ENCODE results near the gene CAPN15. TPM values are rescaled to one million over a fixed set of nuclear protein-coding genes. Genes with fewer than 3 reads are reported as not detected.
"Not testable (repeated sequence)": the region's sequence is repeated elsewhere in the genome, so short reads cannot be mapped to it uniquely, and the experiment has no call there.

CAPN15 gene
- polyA plus RNA-seq, 3 donors, result 3.4 to 42.6 (median 3.9) TPM

DNA sequence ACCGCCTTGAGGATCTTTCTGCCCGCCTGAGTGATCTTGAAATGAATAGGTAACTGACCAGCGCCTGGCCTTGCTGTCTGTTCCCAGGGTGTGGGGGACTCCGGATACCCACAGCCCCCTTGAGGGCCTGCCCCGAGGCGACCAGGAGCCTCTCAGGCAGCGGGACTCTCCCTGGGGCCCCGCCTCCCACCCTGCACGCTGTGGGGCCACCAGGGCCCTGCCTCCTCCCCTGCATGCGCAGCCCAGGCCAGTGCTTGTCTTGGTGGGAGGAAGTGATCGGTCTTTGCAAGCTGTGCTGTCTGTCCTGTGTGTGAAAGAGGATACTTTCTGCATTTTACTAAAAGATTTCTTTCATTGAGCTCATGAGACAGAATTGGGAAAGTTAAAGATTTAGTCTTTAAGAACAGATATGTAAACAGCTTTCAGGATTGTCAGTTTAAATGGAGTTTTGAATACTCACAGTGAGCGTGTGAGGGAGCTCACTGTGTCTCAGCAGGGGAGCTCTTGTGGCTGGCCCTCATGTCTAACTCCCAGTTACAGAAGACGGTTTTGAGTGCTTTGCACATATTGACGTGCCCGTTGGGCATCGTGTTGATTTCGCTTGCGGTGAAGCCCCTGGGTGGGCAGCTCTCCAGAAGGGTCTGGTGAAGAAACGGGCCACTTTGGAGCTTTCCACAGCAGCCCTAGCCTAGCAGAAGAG lies 36.1 kb upstream of the CAPN15 start:
- Mint-ChIP-seq H3K36me3 (peaks cover 5 to 15% of the 10 kb centered on the region in 2 donors), H3K4me3 (no peak overlapping the region), H3K27ac (no peak overlapping the region), H3K4me1 (no peaks in the 10 kb centered on the region), H3K27me3 (ENCODE audit: low read depth in 3 of 3) (no peaks in the 10 kb centered on the region), H3K9me3 (no peaks in the 10 kb centered on the region)
- Histone ChIP-seq H3K79me2 (ENCODE audit: insufficient read depth, low read length) (no peaks in the 10 kb centered on the region), H2AFZ (ENCODE audit: insufficient read depth, low read depth, low read length, poor library complexity, severe bottlenecking) (no peak overlapping the region), H3K9me3 (replicated peaks in 1 of 2; ENCODE audit: control insufficient read depth in 1 of 2, insufficient read depth in 1 of 2, low read length in 2 of 2) (no peaks in the 10 kb centered on the region), H3K27ac (ENCODE audit: low read depth in 1 of 2, low read length in 2 of 2) (no peak overlapping the region), H3K27me3 (ENCODE audit: control insufficient read depth in 2 of 2, insufficient read depth in 2 of 2, low read length in 2 of 2) (no peaks in the 10 kb centered on the region), H3K4me1 (ENCODE audit: control insufficient read depth in 1 of 2, insufficient read depth in 2 of 2, low read length in 2 of 2) (no peaks in the 10 kb centered on the region), H3K36me3 (replicated peaks in 1 of 2; ENCODE audit: control insufficient read depth in 1 of 2, insufficient read depth in 2 of 2, low read length in 2 of 2) (no peaks in the 10 kb centered on the region), H4K20me1 (ENCODE audit: insufficient read depth, low read length) (no peaks in the 10 kb centered on the region), H3K9ac (ENCODE audit: insufficient read depth, low read length, poor library complexity, severe bottlenecking) (no peak overlapping the region), H3K4me2 (replicated peaks; ENCODE audit: extremely low read depth, low read length, poor library complexity, severe bottlenecking) (no peak overlapping the region), H3K4me3 (replicated peaks in 1 of 3; ENCODE audit: low read depth in 2 of 3, low read length in 3 of 3) (no peak overlapping the region)
- no peak for DNase-seq
- intact Hi-C loops (cut with micrococcal nuclease), result no loop called here
- TF ChIP-seq CTCF (IDR thresholded peaks at IDR 0.05), result no peak
- 97% methylated on average over 15 of the region's 19 CpGs for WGBS (ENCODE audit: insufficient coverage)

GRCh38 chr16:492211-492875 lies 35.2 kb upstream of the CAPN15 start:
- H3K9ac ChIP-seq (ENCODE audit: insufficient read depth, low read length, poor library complexity, severe bottlenecking), result no peak overlapping the region
- no peak overlapping the region for H3K27ac Mint-ChIP-seq
- no peaks in the 10 kb centered on the region for H3K27me3 ChIP-seq (ENCODE audit: control insufficient read depth in 2 of 2, insufficient read depth in 2 of 2, low read length in 2 of 2)
- no peak overlapping the region for H2AFZ ChIP-seq (ENCODE audit: insufficient read depth, low read depth, low read length, poor library complexity, severe bottlenecking)
- H3K36me3 Mint-ChIP-seq, result peaks cover 5 to 15% of the 10 kb centered on the region in 2 donors
- no peak overlapping the region for H3K4me3 ChIP-seq (replicated peaks in 1 of 3; ENCODE audit: low read depth in 2 of 3, low read length in 3 of 3)
- H3K27me3 Mint-ChIP-seq (ENCODE audit: low read depth in 3 of 3), result no peaks in the 10 kb centered on the region
- no peaks in the 10 kb centered on the region for H4K20me1 ChIP-seq (ENCODE audit: insufficient read depth, low read length)
- WGBS (ENCODE audit: insufficient coverage), result 94% methylated on average over 28 of the region's 30 CpGs
- intact Hi-C loops (cut with micrococcal nuclease), result no loop called here
- no peaks in the 10 kb centered on the region for H3K9me3 ChIP-seq (replicated peaks in 1 of 2; ENCODE audit: control insufficient read depth in 1 of 2, insufficient read depth in 1 of 2, low read length in 2 of 2)
- no peaks in the 10 kb centered on the region for H3K4me1 ChIP-seq (ENCODE audit: control insufficient read depth in 1 of 2, insufficient read depth in 2 of 2, low read length in 2 of 2)
- H3K36me3 ChIP-seq (replicated peaks in 1 of 2; ENCODE audit: control insufficient read depth in 1 of 2, insufficient read depth in 2 of 2, low read length in 2 of 2), result no peaks in the 10 kb centered on the region
- no peaks in the 10 kb centered on the region for H3K9me3 Mint-ChIP-seq
- no peak overlapping the region for H3K4me2 ChIP-seq (replicated peaks; ENCODE audit: extremely low read depth, low read length, poor library complexity, severe bottlenecking)
- H3K4me1 Mint-ChIP-seq, result no peaks in the 10 kb centered on the region
- no peak for DNase-seq
- H3K79me2 ChIP-seq (ENCODE audit: insufficient read depth, low read length), result no peaks in the 10 kb centered on the region
- no peak for TF ChIP-seq CTCF (IDR thresholded peaks at IDR 0.05)
- no peak overlapping the region for H3K4me3 Mint-ChIP-seq
- no peak overlapping the region for H3K27ac ChIP-seq (ENCODE audit: low read depth in 1 of 2, low read length in 2 of 2)

GRCh38 chr16:494676-495075 lies 32.8 kb upstream of the CAPN15 start:
- H3K4me3 Mint-ChIP-seq; H3K36me3 Mint-ChIP-seq; H3K9me3 ChIP-seq (replicated peaks in 1 of 2; ENCODE audit: control insufficient read depth in 1 of 2, insufficient read depth in 1 of 2, low read length in 2 of 2); H3K27me3 Mint-ChIP-seq (ENCODE audit: low read depth in 3 of 3); intact Hi-C loops (cut with micrococcal nuclease); H4K20me1 ChIP-seq (ENCODE audit: insufficient read depth, low read length); H3K79me2 ChIP-seq (ENCODE audit: insufficient read depth, low read length); H3K27ac Mint-ChIP-seq; DNase-seq; H3K4me2 ChIP-seq (replicated peaks; ENCODE audit: extremely low read depth, low read length, poor library complexity, severe bottlenecking); H3K4me1 ChIP-seq (ENCODE audit: control insufficient read depth in 1 of 2, insufficient read depth in 2 of 2, low read length in 2 of 2); H3K36me3 ChIP-seq (replicated peaks in 1 of 2; ENCODE audit: control insufficient read depth in 1 of 2, insufficient read depth in 2 of 2, low read length in 2 of 2); H3K9me3 Mint-ChIP-seq; H3K4me1 Mint-ChIP-seq; H3K27me3 ChIP-seq (ENCODE audit: control insufficient read depth in 2 of 2, insufficient read depth in 2 of 2, low read length in 2 of 2); H3K27ac ChIP-seq (ENCODE audit: low read depth in 1 of 2, low read length in 2 of 2); H3K9ac ChIP-seq (ENCODE audit: insufficient read depth, low read length, poor library complexity, severe bottlenecking); H2AFZ ChIP-seq (ENCODE audit: insufficient read depth, low read depth, low read length, poor library complexity, severe bottlenecking); H3K4me3 ChIP-seq (replicated peaks in 1 of 3; ENCODE audit: low read depth in 2 of 3, low read length in 3 of 3): not testable (repeated sequence)
- whole genome bisulfite sequencing (ENCODE audit: insufficient coverage), result 83% methylated on average over 11 of the region's 15 CpGs

Measured in CD14-positive monocyte (primary cell).